Body of pancreas (tissue), 4 donors: ENCODE results near the gene DNAH11. TPM values are rescaled to one million over a fixed set of nuclear protein-coding genes. Genes with fewer than 3 reads are reported as not detected.

ENCODE experiments used
- ATAC-seq: fragments of 150-250 bp; one replicate; pipeline ENCODE4 v1.9.1; 2016
- DNase-seq, 4 donors: peaks; one replicate each; pipeline ENCODE4 v3.0.0-alpha.2; 2019
- H3K27ac ChIP-seq, 4 donors: fragments of 200-600 bp; sonication (generic); 1 replicate in 3 of 4; 2 replicates in 1 of 4; pipeline versions ENCODE4 v1.5.1 to v1.6.1; 2016 to 2019; ENCODE audit warnings: mild to moderate bottlenecking in 1 of 4, mixed read lengths in 1 of 4, moderate library complexity in 1 of 4
- H3K27me3 ChIP-seq, 2 donors: fragments of 200-600 bp; sonication (generic); one replicate each; pipeline ENCODE4 v1.6.0; 2016; ENCODE audit warnings: mild to moderate bottlenecking in 1 of 2
- H3K36me3 ChIP-seq, 2 donors: fragments of 200-600 bp; sonication (generic); replicated peaks in 1 of 2; 2 replicates each; pipeline ENCODE4 v1.5.1; 2016; ENCODE audit warnings: low read depth in 2 of 2; ENCODE audit not compliant: insufficient read depth in 1 of 2
- H3K4me1 ChIP-seq: fragments of 200-600 bp; sonication (generic); one replicate; pipeline ENCODE4 v1.6.0; 2016
- H3K4me3 ChIP-seq, 2 donors: fragments of 200-600 bp; sonication (generic); 1 replicate in 1 of 2; 2 replicates in 1 of 2; pipeline ENCODE4 v1.5.1; 2016 to 2019
- H3K9me3 ChIP-seq, 3 donors: fragments of 200-600 bp; sonication (generic); 1 replicate in 2 of 3; 2 replicates in 1 of 3; pipeline ENCODE4 v1.5.1; 2016
- CTCF ChIP-seq, 7 experiments: fragments of 450-650 bp in 4 of 7; fragments of 200-600 bp in 3 of 7; sonication (generic) in 3 of 7; IDR thresholded peaks; one replicate each; pipeline ENCODE4 v1.5.1; 2016 to 2019; ENCODE audit warnings: antibody characterized with exemption in 7 of 7
- POLR2A ChIP-seq, 3 donors: fragments of 450-650 bp; IDR thresholded peaks; one replicate each; pipeline ENCODE4 v1.6.1; 2016; ENCODE audit warnings: antibody characterized with exemption in 3 of 3, mild to moderate bottlenecking in 2 of 3
- WGBS, 2 donors: methylation state at CpG; one replicate each; pipeline ENCODE4 v1.1.5; 2017; 5-methylcytosine and 5-hydroxymethylcytosine counted together
- intact Hi-C: fragments of 100-400 bp; cut with DNase I; formaldehyde crosslinking; loops from one replicate; pipeline ENCODE4 v1.15.1; 2023
- total RNA-seq, 2 donors: library from RNA; depleted of rRNA; stranded (reverse); fragments of >200 nt; gene quantifications; one replicate each; pipeline ENCODE4 v1.1.0, GENCODE V29; 2016

DNAH11 gene
- total RNA-seq, 2 donors from 2014 or later = 0.52 to 0.99 TPM

- Histone ChIP-seq H3K27ac (no peak overlapping the region), H3K4me3 (no peak overlapping the region), H3K4me1 (no peaks in the 10 kb centered on the region), H3K36me3 (no peaks in the 10 kb centered on the region), H3K9me3 (no peaks in the 10 kb centered on the region), H3K27me3 (no peaks in the 10 kb centered on the region)
- TF ChIP-seq CTCF (IDR thresholded peaks at IDR 0.05) (no peak), POLR2A (IDR thresholded peaks at IDR 0.05) (no peak)
- DNase-seq (no peak), ATAC-seq (no peak)
- WGBS, 2 donors = 58 to 62% methylated on average over 2 of the region's 2 CpGs
- intact Hi-C loops = no loop called here
Measured at GRCh38 chr7:21640105-21640504, 97.3 kb downstream of the DNAH11 start.

GRCh38 chr7:21641546-21641945 is 98.7 kb downstream of the DNAH11 start:
- no peaks in the 10 kb centered on the region for H3K9me3 ChIP-seq
- no peaks in the 10 kb centered on the region for H3K27me3 ChIP-seq
- ATAC-seq (no peak), DNase-seq (no peak)
- intact Hi-C loops = no loop called here
- TF ChIP-seq CTCF (IDR thresholded peaks at IDR 0.05) = no peak
- TF ChIP-seq POLR2A (IDR thresholded peaks at IDR 0.05) = no peak
- H3K27ac ChIP-seq = no peak overlapping the region
- H3K36me3 ChIP-seq = no peaks in the 10 kb centered on the region
- 72% methylated on average over 4 of the region's 4 CpGs for WGBS, 2 donors
- H3K4me1 ChIP-seq = no peaks in the 10 kb centered on the region
- no peak overlapping the region for H3K4me3 ChIP-seq

- 39 to 40% methylated on average over 4 of the region's 4 CpGs for WGBS, 2 donors
- DNase-seq (no peak), ATAC-seq (no peak)
- Histone ChIP-seq H3K9me3 (no peaks in the 10 kb centered on the region), H3K36me3 (no peaks in the 10 kb centered on the region), H3K27ac (no peak overlapping the region), H3K4me1 (no peaks in the 10 kb centered on the region), H3K27me3 (no peaks in the 10 kb centered on the region), H3K4me3 (no peak overlapping the region)
- intact Hi-C loops = no loop called here
- TF ChIP-seq POLR2A (IDR thresholded peaks at IDR 0.05) = no peak
- TF ChIP-seq CTCF (IDR thresholded peaks at IDR 0.05) = no peak
Measured at GRCh38 chr7:21642422-21642821, 99.6 kb downstream of the DNAH11 start.

- no peak for ATAC-seq
- Histone ChIP-seq H3K4me3 (no peak overlapping the region), H3K36me3 (no peaks in the 10 kb centered on the region), H3K27me3 (no peaks in the 10 kb centered on the region), H3K27ac (no peak overlapping the region), H3K9me3 (no peaks in the 10 kb centered on the region), H3K4me1 (no peaks in the 10 kb centered on the region)
- no peak for TF ChIP-seq POLR2A (IDR thresholded peaks at IDR 0.05)
- TF ChIP-seq CTCF (IDR thresholded peaks at IDR 0.05) = no peak
- intact Hi-C loops = no loop called here
- DNase-seq = no peak
- 33% methylated on average over 1 of the region's 1 CpG for WGBS, 2 donors
Measured at GRCh38 chr7:21651697-21652096, 108.9 kb downstream of the DNAH11 start.

GRCh38 chr7:21653623-21654022 is 110.8 kb downstream of the DNAH11 start:
- no peak for TF ChIP-seq CTCF (IDR thresholded peaks at IDR 0.05)
- no peak for TF ChIP-seq POLR2A (IDR thresholded peaks at IDR 0.05)
- H3K4me1 ChIP-seq = no peaks in the 10 kb centered on the region
- no peak for DNase-seq
- WGBS, 2 donors = 85 to 91% methylated on average over 4 of the region's 4 CpGs
- H3K27me3 ChIP-seq = no peaks in the 10 kb centered on the region
- H3K4me3 ChIP-seq = no peak overlapping the region
- intact Hi-C loops = no loop called here
- H3K27ac ChIP-seq = no peak overlapping the region
- no peak for ATAC-seq
- H3K9me3 ChIP-seq = no peaks in the 10 kb centered on the region
- no peaks in the 10 kb centered on the region for H3K36me3 ChIP-seq
